ENCODE data around the gene JAM3.

The JAM3 gene

GRCh38 chr11:134199531-134199930, 130.7 kb downstream of the JAM3 start:
- no peak for FAIRE-seq

GRCh38 chr11:134200688-134201087, 131.8 kb downstream of the JAM3 start:
- FAIRE-seq: no peak
